ENCODE results near the gene CXADR.
A peak's percentile ranks its signal among the peaks of the same experiment; 100 is the strongest.
"Not testable (repeated sequence)": the region's sequence is repeated elsewhere in the genome, so short reads cannot be mapped to it uniquely, and the experiment has no call there.

CXADR gene

DNA sequence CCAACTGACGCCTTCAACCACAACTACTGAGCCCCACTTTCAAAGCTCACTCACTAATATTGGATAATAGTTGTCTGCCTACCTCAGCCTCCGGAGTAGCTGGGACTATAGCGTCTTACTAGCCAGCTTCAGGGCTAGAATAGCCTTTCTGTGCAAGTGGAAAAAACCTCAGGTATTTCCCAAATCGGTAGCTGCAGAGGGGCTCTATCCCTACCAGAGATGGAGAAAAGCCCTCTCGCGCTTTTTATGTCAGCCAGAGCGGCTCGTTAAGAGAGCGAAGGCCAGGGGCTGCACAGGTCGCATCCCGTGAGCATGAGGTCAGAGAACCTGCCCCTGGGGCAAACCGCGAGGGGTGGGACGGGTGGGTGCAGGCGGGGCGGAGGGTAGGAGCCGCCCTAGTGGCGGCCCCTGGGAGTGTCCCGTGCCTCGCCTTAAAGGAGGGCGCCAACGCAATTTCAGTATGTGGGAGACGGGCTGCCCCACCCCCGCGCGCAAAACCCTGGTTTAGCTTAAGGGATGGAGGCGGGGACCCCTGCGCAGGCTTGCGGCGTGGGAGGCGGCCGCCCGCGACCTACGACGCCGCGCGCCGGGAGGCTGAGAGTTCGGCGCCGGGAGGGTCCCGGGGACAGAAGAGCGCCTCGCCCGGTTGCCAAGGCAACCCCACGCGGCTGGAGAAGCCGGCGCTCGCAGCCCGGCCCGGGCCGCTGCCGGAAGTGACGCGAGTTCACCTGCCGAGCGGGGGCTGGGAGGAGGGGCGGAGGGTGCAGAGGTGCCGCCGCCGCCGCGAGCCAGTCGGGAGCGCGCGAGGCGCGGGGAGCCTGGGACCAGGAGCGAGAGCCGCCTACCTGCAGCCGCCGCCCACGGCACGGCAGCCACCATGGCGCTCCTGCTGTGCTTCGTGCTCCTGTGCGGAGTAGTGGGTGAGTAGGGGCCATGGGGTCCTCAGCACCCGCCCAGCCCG, at the start of gene CXADR:
Gene CXADR, plus strand, starts transcription at position 791 of the 961 bp plus-strand sequence. Its CDS starts 87 bp downstream, at position 878.
- peaks cover 54% of the 10 kb centered on the region for H3K27me3 Mint-ChIP-seq (ENCODE audit: low read depth)

DNA sequence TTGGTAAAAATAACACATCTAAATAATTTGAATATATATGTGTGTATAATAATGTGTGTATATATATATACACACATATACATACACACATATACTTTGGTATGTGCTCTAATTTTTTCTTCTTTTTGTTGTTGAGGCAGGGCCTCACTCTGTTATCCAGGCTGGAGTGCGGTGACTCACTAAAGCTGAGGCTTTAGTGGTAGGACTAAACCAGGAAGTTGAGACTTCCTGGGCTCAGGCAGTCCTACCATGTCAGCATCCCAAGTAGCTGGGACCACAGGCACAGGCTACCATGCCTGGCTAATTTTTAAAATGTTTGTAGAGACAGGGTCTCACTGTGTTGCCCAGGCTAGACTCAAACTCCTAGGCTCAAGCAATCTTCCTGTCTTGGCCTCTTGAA, 46.7 kb upstream of the CXADR start:
- no peaks in the 10 kb centered on the region for H3K36me3 Mint-ChIP-seq (ENCODE audit: low read depth)
- no peak overlapping the region for H3K4me3 Mint-ChIP-seq
- H3K27ac Mint-ChIP-seq = no peak overlapping the region
- no peaks in the 10 kb centered on the region for H3K27me3 Mint-ChIP-seq (ENCODE audit: low read depth)
- no peaks in the 10 kb centered on the region for H3K4me1 Mint-ChIP-seq (ENCODE audit: low read depth)
- H3K9me3 Mint-ChIP-seq = no peaks in the 10 kb centered on the region
- no peak for DNase-seq (ENCODE audit: low spot score)

More for the DNA sequence above, at the start of gene CXADR:
- H3K4me1 Mint-ChIP-seq (ENCODE audit: low read depth) = peaks cover 16% of the 10 kb centered on the region
- no peaks in the 10 kb centered on the region for H3K36me3 Mint-ChIP-seq (ENCODE audit: low read depth)
- peak; percentile 74 for DNase-seq (ENCODE audit: low spot score)
- H3K9me3 Mint-ChIP-seq = no peaks in the 10 kb centered on the region
- peak within 1 kb of the TSS; percentile 88 for H3K4me3 Mint-ChIP-seq
- H3K27ac Mint-ChIP-seq = peak within 1 kb of the TSS; percentile 22

GRCh38 chr21:17467392-17467791, 45.5 kb upstream of the CXADR start:
- H3K9me3 Mint-ChIP-seq = no peaks in the 10 kb centered on the region
- no peaks in the 10 kb centered on the region for H3K4me1 Mint-ChIP-seq (ENCODE audit: low read depth)
- no peak for DNase-seq (ENCODE audit: low spot score)
- no peaks in the 10 kb centered on the region for H3K27me3 Mint-ChIP-seq (ENCODE audit: low read depth)
- H3K36me3 Mint-ChIP-seq (ENCODE audit: low read depth) = no peaks in the 10 kb centered on the region
- no peak overlapping the region for H3K27ac Mint-ChIP-seq
- no peak overlapping the region for H3K4me3 Mint-ChIP-seq

DNA sequence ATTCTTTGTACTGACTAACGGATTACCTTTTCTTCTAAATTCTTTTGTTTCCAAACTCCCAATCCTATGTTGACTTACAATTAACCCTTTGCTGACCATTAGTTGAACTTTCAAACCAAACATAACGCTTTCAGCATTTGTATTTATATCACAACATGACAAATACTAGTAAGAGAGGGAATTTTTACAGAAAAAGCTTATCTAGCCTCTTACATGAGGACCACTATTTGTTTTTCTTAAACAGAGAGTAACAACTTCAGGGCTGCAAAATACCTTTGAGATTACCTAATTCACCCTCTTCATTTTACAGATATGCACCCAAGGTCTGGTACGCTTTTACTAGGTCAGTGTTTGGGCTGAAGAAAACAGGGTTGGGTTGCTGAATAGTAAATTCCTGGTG, 45.0 kb upstream of the CXADR start:
- Mint-ChIP-seq H3K4me1 (ENCODE audit: low read depth) (no peaks in the 10 kb centered on the region), H3K36me3 (ENCODE audit: low read depth) (no peaks in the 10 kb centered on the region), H3K27ac (no peak overlapping the region), H3K27me3 (ENCODE audit: low read depth) (no peaks in the 10 kb centered on the region), H3K4me3 (no peak overlapping the region), H3K9me3 (no peaks in the 10 kb centered on the region)
- DNase-seq (ENCODE audit: low spot score) = no peak

DNA sequence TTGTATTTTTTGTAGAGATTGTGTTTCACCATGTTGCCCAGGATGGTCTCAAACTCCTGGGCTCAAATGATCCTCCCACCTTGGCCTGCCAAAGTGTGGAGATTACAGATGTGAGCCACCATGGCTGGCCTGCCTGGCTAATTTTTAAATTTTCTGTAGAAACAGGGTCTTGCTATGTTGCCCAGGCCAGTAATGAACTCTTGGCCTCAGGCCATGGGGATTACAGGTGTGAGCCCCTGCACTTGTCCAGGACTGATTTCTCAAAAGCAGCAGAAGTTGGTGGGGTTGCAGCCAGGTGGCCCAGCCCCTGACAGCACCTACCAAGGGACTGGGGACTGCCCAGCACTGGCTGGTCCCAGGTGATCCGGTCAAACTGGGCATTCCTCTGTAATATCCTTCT, 44.1 kb upstream of the CXADR start:
- Mint-ChIP-seq H3K27ac (no peak overlapping the region), H3K4me3 (no peak overlapping the region), H3K36me3 (ENCODE audit: low read depth) (no peaks in the 10 kb centered on the region), H3K27me3 (ENCODE audit: low read depth) (no peaks in the 10 kb centered on the region), H3K4me1 (ENCODE audit: low read depth) (no peaks in the 10 kb centered on the region), H3K9me3 (peaks cover under 1% of the 10 kb centered on the region)
- no peak for DNase-seq (ENCODE audit: low spot score)

DNA sequence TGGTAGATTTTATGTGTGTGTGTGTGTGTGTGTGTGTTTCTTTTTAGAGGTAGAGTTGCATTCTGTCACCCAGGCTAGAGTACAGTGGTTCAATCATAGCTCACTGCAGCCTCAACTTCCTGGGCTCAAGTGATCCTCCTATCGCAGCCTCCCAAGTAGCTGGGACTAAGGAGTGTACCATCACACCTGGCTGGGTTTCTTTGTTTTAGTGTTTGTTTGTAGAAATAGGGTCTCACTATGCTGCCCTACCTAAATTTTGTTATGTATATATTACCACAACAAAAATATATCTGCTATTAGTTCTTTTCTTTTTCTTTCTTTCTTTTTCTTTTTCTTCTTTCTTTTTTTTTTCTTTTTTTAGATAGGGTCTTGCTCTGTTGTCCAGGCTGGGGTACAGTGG, 43.1 kb upstream of the CXADR start:
- Mint-ChIP-seq H3K36me3 (ENCODE audit: low read depth) (no peaks in the 10 kb centered on the region), H3K27me3 (ENCODE audit: low read depth) (no peaks in the 10 kb centered on the region), H3K4me3 (no peak overlapping the region), H3K4me1 (ENCODE audit: low read depth) (no peaks in the 10 kb centered on the region), H3K27ac (no peak overlapping the region), H3K9me3 (peaks cover 4% of the 10 kb centered on the region)
- no peak for DNase-seq (ENCODE audit: low spot score)

- Mint-ChIP-seq H3K4me1 (ENCODE audit: low read depth) (no peaks in the 10 kb centered on the region), H3K36me3 (ENCODE audit: low read depth) (no peaks in the 10 kb centered on the region), H3K27ac (no peak overlapping the region), H3K27me3 (ENCODE audit: low read depth) (no peaks in the 10 kb centered on the region), H3K4me3 (no peak overlapping the region), H3K9me3 (peaks cover 4% of the 10 kb centered on the region)
- no peak for DNase-seq (ENCODE audit: low spot score)
Measured at GRCh38 chr21:17472182-17472581, 40.7 kb upstream of the CXADR start.

DNA sequence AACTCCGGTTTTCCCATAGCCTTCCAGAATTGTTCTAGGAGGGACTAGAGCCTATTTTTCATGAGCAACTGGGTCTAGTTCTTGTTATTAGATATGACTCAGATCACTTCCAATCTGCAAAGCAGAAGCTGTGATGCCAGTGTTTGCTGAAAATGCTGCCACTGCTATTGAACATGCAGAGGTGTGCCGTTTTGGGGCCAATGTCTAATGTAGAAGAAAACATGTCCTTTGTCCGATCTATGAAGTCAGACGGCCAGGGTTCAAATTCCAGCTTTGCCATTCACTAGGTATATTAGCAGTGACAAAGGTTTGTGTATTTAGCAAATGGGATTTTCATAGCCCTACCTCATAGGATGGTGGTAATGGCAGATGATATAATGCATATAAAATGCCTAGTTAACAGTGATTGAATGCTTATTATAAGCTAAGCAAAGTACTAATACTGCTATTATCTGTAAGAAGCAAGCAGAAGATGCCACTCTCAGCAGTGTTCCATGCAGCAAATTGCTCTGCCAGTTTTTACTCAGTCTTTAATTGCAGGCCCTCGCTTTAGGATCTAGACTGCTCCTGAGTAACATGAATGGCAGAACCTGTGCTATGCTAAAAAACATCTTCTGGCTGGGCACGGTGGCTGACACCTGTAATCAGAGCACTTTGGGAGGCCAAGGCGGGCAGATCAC, 40.1 kb upstream of the CXADR start:
- H3K36me3 Mint-ChIP-seq (ENCODE audit: low read depth) = no peaks in the 10 kb centered on the region
- no peak for DNase-seq (ENCODE audit: low spot score)
- peaks cover 4% of the 10 kb centered on the region for H3K9me3 Mint-ChIP-seq
- H3K27me3 Mint-ChIP-seq (ENCODE audit: low read depth) = no peaks in the 10 kb centered on the region
- no peak overlapping the region for H3K4me3 Mint-ChIP-seq
- no peaks in the 10 kb centered on the region for H3K4me1 Mint-ChIP-seq (ENCODE audit: low read depth)
- no peak overlapping the region for H3K27ac Mint-ChIP-seq

DNA sequence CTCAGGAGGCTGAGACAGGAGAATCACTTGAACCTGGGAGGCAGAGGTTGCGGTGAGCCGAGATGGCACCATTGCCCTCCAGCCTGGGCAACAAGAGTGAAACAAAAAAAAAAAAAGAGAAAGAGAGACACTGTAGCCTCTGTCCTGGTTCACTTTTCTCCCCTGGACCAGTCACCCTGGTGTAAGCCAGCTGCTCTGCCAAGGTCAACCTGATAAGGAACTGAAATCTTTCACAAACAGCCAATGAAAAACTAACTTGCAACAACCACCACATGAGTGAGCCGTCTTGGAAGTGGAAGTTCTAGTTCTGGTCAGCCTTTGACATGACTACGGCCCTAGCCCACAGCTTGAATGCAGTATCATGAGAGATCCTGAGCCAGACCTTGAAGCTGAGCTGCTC, 36.8 kb upstream of the CXADR start:
- no peak for DNase-seq (ENCODE audit: low spot score)
- Mint-ChIP-seq H3K4me3 (no peak overlapping the region), H3K27me3 (ENCODE audit: low read depth) (no peaks in the 10 kb centered on the region), H3K4me1 (ENCODE audit: low read depth) (no peaks in the 10 kb centered on the region), H3K27ac (no peak overlapping the region), H3K36me3 (ENCODE audit: low read depth) (no peaks in the 10 kb centered on the region), H3K9me3 (peaks cover 4% of the 10 kb centered on the region)

- H3K36me3 Mint-ChIP-seq (ENCODE audit: low read depth); H3K27ac Mint-ChIP-seq; H3K4me1 Mint-ChIP-seq (ENCODE audit: low read depth); H3K27me3 Mint-ChIP-seq (ENCODE audit: low read depth); H3K4me3 Mint-ChIP-seq; DNase-seq (ENCODE audit: low spot score); H3K9me3 Mint-ChIP-seq: not testable (repeated sequence)
Measured at GRCh38 chr21:17478156-17478555, 34.7 kb upstream of the CXADR start.

DNA sequence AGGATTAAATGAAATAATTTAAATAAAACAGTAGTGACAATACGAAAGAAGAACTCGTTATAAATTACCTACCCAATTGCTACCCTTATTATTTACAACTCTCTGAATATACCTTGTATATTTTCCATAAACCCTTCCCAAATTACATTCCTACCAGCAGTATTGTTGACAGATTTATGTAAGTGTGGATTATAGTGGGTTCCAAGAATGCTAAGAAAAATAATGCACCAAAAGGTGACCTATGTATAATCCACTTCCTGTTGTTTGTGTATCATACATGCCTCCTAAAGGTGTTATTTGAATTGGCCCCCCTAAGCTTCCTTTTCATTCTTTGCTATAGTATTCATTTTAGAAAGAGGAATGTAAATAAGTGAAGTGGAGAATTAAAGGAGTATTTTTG, 33.2 kb upstream of the CXADR start:
- Mint-ChIP-seq H3K27ac (no peak overlapping the region), H3K4me3 (no peak overlapping the region), H3K27me3 (ENCODE audit: low read depth) (no peaks in the 10 kb centered on the region), H3K4me1 (ENCODE audit: low read depth) (no peaks in the 10 kb centered on the region), H3K36me3 (ENCODE audit: low read depth) (no peaks in the 10 kb centered on the region), H3K9me3 (no peaks in the 10 kb centered on the region)
- no peak for DNase-seq (ENCODE audit: low spot score)

DNA sequence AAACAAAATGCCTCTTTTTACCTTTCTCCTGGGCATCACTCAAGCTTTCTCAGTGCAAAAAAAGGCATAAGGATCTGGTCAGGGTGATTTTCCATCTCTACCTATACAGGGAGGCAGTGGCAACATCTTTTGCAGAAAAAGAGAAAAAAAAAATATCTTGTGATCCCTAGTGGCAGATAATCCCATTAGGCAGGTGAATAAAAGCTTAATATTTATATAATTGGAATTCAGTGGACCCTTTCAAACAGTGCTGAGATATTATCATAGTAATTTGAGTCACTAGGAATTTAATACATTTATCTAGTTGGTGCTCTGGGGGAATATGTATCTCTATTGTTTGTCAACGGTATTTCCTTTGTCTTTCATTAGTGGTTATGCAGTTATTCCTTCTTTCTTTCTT, 29.9 kb upstream of the CXADR start:
- H3K4me1 Mint-ChIP-seq (ENCODE audit: low read depth) = peaks cover 7% of the 10 kb centered on the region
- no peak for DNase-seq (ENCODE audit: low spot score)
- no peak overlapping the region for H3K27ac Mint-ChIP-seq
- H3K36me3 Mint-ChIP-seq (ENCODE audit: low read depth) = no peaks in the 10 kb centered on the region
- no peaks in the 10 kb centered on the region for H3K9me3 Mint-ChIP-seq
- H3K4me3 Mint-ChIP-seq = no peak overlapping the region
- no peaks in the 10 kb centered on the region for H3K27me3 Mint-ChIP-seq (ENCODE audit: low read depth)

GRCh38 chr21:17488620-17489019, 24.2 kb upstream of the CXADR start:
- Mint-ChIP-seq H3K36me3 (ENCODE audit: low read depth) (no peaks in the 10 kb centered on the region), H3K9me3 (no peaks in the 10 kb centered on the region), H3K27me3 (ENCODE audit: low read depth) (no peaks in the 10 kb centered on the region), H3K4me1 (ENCODE audit: low read depth) (peaks cover 34% of the 10 kb centered on the region), H3K4me3 (no peak overlapping the region), H3K27ac (no peak overlapping the region)
- no peak for DNase-seq (ENCODE audit: low spot score)

DNA sequence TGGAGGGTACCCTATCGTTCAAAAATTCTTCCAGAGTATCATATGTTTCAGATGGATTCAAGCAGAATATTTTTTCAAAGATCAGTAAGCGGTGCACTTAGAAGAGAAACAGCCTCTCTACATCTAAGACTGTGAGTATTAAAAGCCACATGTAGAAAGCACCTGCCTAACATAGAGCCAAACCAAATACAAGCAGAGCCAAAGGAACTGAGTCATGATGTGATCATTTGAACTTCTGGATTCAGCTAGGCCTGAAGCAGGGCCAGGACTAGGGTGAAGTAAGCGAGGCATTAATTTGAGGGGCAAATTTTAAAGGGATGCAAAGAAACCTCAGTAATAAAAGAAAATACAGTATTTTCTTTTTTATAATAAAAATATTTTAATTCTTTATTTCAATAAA, 23.3 kb upstream of the CXADR start:
- not testable (repeated sequence) for H3K27ac Mint-ChIP-seq; H3K27me3 Mint-ChIP-seq (ENCODE audit: low read depth); H3K4me3 Mint-ChIP-seq; H3K9me3 Mint-ChIP-seq; DNase-seq (ENCODE audit: low spot score); H3K36me3 Mint-ChIP-seq (ENCODE audit: low read depth)
- H3K4me1 Mint-ChIP-seq (ENCODE audit: low read depth) = peaks cover 34% of the 10 kb centered on the region

Data from T-helper 2 cell treated with Interferon-gamma antibody and Interleukin-4, amounts not matched to agents 5 μg/mL and 100 μg/mL, for 36 hours (primary cell).